Psoas muscle (tissue), 8 donors: Measurements from ENCODE around the gene ASPRV1. TPM values are rescaled to one million over a fixed set of nuclear protein-coding genes. Genes with fewer than 3 reads are reported as not detected.

Experiments
- ATAC-seq, 4 donors: fragments of 200-7000 bp; cut with Tn5 transposase; one replicate each; pipeline ENCODE4 v1.9.1; 2020; ENCODE audit warnings: moderate library complexity in 3 of 4, mild to moderate bottlenecking in 2 of 4
- DNase-seq, 2 donors: peaks; one replicate each; pipeline ENCODE4 v3.0.0-alpha.2; 2020
- H3K27ac ChIP-seq: fragments of 200-600 bp; one replicate; pipeline ENCODE4 v1.8.0; 2022
- H3K27me3 ChIP-seq, 3 donors: fragments of 200-600 bp in 1 of 3; one replicate each; pipeline versions ENCODE4 v1.6.1 to v1.8.0; 2013 to 2022; ENCODE audit warnings: low read length in 2 of 3, mild to moderate bottlenecking in 2 of 3, moderate library complexity in 1 of 3; ENCODE audit not compliant: insufficient read depth in 3 of 3
- H3K36me3 ChIP-seq, 2 donors: fragments of 200-600 bp in 1 of 2; one replicate each; pipeline versions ENCODE4 v1.6.1 to v1.8.0; 2013 to 2022; ENCODE audit warnings: low read depth in 1 of 2, mild to moderate bottlenecking in 1 of 2, moderate library complexity in 1 of 2; ENCODE audit not compliant: insufficient read depth in 1 of 2
- H3K4me1 ChIP-seq: fragments of 200-600 bp; one replicate; pipeline ENCODE4 v1.8.0; 2022
- H3K4me3 ChIP-seq: fragments of 200-600 bp; one replicate; pipeline ENCODE4 v1.8.0; 2022; ENCODE audit warnings: mild to moderate bottlenecking
- H3K9me3 ChIP-seq: fragments of 200-600 bp; one replicate; pipeline ENCODE4 v1.8.0; 2022
- CTCF ChIP-seq: fragments of 200-600 bp; IDR thresholded peaks from one replicate; pipeline ENCODE4 v1.8.0; 2022; ENCODE audit warnings: antibody characterized with exemption
- WGBS, 3 donors: extraction: QIAGEN DNeasy Blood & Tissue Kit; methylation state at CpG; one replicate each; pipeline versions ENCODE4 v1.1.6 to v1.1.7; 2013; 5-methylcytosine and 5-hydroxymethylcytosine counted together
- intact Hi-C, 2 donors: fragments of 100-400 bp; cut with DNase I; formaldehyde crosslinking; loops; one replicate each; pipeline versions ENCODE4 v1.11.0 to v1.14.2; 2022
- long read RNA-seq, 2 donors: library from polyadenylated mRNA; unstranded; transcript quantifications; one replicate each; pipeline ENCODE4 v2.0.0, GENCODE V29; 2021
- polyA plus RNA-seq, 3 donors: library from polyadenylated mRNA; stranded (reverse); fragments of 200-250 nt; gene quantifications; one replicate each; pipeline ENCODE4 v1.2.3, GENCODE V29; 2013
- total RNA-seq, 4 donors: library from RNA; stranded (reverse); fragmentation: NEBNext Ultra II Directional in 2 of 4; extraction: Animal tissue kit (Norgen Biotek cat#: 25700) in 2 of 4; gene quantifications; one replicate each; pipeline versions ENCODE4 v1.2.1 to v1.2.4, GENCODE V29; 2021 to 2023
- donor health status: healthy with polysubstance abuse.
- donor health status: DM: no; HTN: no; CAD: no; lungs with moderate emphysema.
- donor health status: Bipolar disorder and iron deficiency.
- donor health status: healthy.
- donor health status: DM: yes; HTN: yes; CAD: no.
- donor health status: DM: no; HTN: no; CAD: no.
- donor health status: DM: no; HTN: no; CAD: no.
- donor health status: DM: yes; HTN: yes; CAD: no.

Gene ASPRV1
- total RNA-seq: 1 to 10 TPM in 2 of 4 donors, under 1 TPM in 2; 0.42 to 1.8 (median 0.93) TPM
- 1 to 10 TPM in 2 of 3 donors, under 1 TPM in 1; 0.20 to 1.2 (median 1.0) TPM for polyA plus RNA-seq
- long read RNA-seq, donor 1: 0 reads
- long read RNA-seq, donor 2, partial matches to known transcripts: 0 of 1 reads
- long read RNA-seq, donor 2, other reads (novel, unspliced or antisense): 0 of 1 reads

GRCh38 chr2:69961496-69961895, at the start of gene ASPRV1:
Gene ASPRV1, minus strand, starts transcription at chr2:69961631. Its CDS starts 195 bp downstream, at chr2:69961436.
- ATAC-seq: no peak
- intact Hi-C loops: loop anchor here in 1 of 2 donors (5.0 kb wide), 1 partner anchor 41 kb away; no protein-coding TSS in a partner anchor
- no peaks in the 10 kb centered on the region for H3K27me3 ChIP-seq
- no peak for DNase-seq
- H3K9me3 ChIP-seq: no peaks in the 10 kb centered on the region
- no peak within 1 kb of the TSS for H3K4me3 ChIP-seq
- H3K36me3 ChIP-seq: no peaks in the 10 kb centered on the region
- WGBS, 3 donors: 89 to 90% (median 89%) methylated on average over 14 of the region's 14 CpGs
- no peaks in the 10 kb centered on the region for H3K4me1 ChIP-seq
- no peak within 1 kb of the TSS for H3K27ac ChIP-seq
- no peak for TF ChIP-seq CTCF

- intact Hi-C loops: no loop called here
- ATAC-seq (no peak), DNase-seq (no peak)
- Histone ChIP-seq H3K27me3 (no peaks in the 10 kb centered on the region), H3K27ac (no peak overlapping the region), H3K4me1 (no peaks in the 10 kb centered on the region), H3K36me3 (peaks cover 0 to 20% of the 10 kb centered on the region in 2 donors), H3K4me3 (no peak overlapping the region), H3K9me3 (no peaks in the 10 kb centered on the region)
- WGBS, 3 donors: 55 to 81% (median 69%) methylated on average over 2 of the region's 2 CpGs
- no peak for TF ChIP-seq CTCF
These were observed 49.2 kb upstream of the ASPRV1 start for GRCh38 chr2:70010576-70011111.

GRCh38 chr2:70009762-70010575, 48.5 kb upstream of the ASPRV1 start:
- no peaks in the 10 kb centered on the region for H3K4me1 ChIP-seq
- H3K9me3 ChIP-seq: no peaks in the 10 kb centered on the region
- no peak for DNase-seq
- H3K27me3 ChIP-seq: no peaks in the 10 kb centered on the region
- 85 to 90% (median 89%) methylated on average over 12 of the region's 12 CpGs for WGBS, 3 donors
- no peak overlapping the region for H3K4me3 ChIP-seq
- intact Hi-C loops: no loop called here
- no peak overlapping the region for H3K27ac ChIP-seq
- ATAC-seq: peak in 1 of 4 donors; percentile 21
- TF ChIP-seq CTCF: no peak
- H3K36me3 ChIP-seq: peaks cover 0 to 14% of the 10 kb centered on the region in 2 donors

- ATAC-seq (peak; percentile 45 to 75 (median 66)), DNase-seq (no peak)
- peaks cover 0 to 6% of the 10 kb centered on the region in 2 donors for H3K36me3 ChIP-seq
- no peak for TF ChIP-seq CTCF
- WGBS, 3 donors: 28 to 49% (median 36%) methylated on average over 3 of the region's 3 CpGs
- H3K27ac ChIP-seq: no peak overlapping the region
- H3K4me3 ChIP-seq: no peak overlapping the region
- H3K27me3 ChIP-seq: no peaks in the 10 kb centered on the region
- H3K9me3 ChIP-seq: no peaks in the 10 kb centered on the region
- intact Hi-C loops: no loop called here
- no peaks in the 10 kb centered on the region for H3K4me1 ChIP-seq
These were observed 46.9 kb upstream of the ASPRV1 start for GRCh38 chr2:70008290-70008689.
